Measurements from ENCODE around the gene MAP7. TPM values are rescaled to one million over a fixed set of nuclear protein-coding genes. Genes with fewer than 3 reads are reported as not detected.

MAP7 gene
- total RNA-seq, 4 donors from 2014 or later = 40.6 to 61.3 (median 46.6) TPM

DNA sequence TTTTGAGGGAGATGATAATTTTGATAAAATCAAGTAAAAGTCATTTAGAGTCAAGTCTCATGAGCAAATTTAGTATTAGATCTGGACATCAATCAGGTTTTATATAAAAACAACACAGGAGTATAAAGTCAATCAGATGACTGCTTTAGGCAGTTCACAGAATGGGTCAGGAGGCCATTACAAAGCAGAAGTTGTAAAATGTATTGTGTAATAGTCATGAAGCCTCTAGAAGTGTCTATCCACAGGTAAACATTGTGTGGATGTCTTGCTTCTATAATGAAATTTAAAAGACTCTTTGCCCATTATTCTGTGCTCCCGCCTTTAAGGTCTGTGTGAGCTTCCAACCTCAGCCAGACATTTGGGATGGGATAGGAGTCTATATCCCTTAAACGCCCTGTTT, 28.8 kb downstream of the MAP7 start:
- no peaks in the 10 kb centered on the region for H3K27me3 ChIP-seq
- in situ Hi-C loops (cut with MboI; ENCODE audit: low pct_ligation_motif_present in 1 of 4, low pct_unique_long_range_greater_than_20kb in 1 of 4, low sequenced_read_pairs in 3 of 4) = no loop called here
- no peaks in the 10 kb centered on the region for H3K36me3 ChIP-seq
- peaks cover 0 to 10% (median 2%) of the 10 kb centered on the region in 4 donors for H3K4me1 ChIP-seq
- no peak overlapping the region for H3K4me3 ChIP-seq
- no peak overlapping the region for H3K27ac ChIP-seq
- DNase-seq = no peak
- intact Hi-C loops (cut with DNase I; ENCODE audit: low total_unique reads) = no loop called here
- TF ChIP-seq POLR2AphosphoS5 (IDR thresholded peaks at IDR 0.05) (no peak), POLR2A (IDR thresholded peaks at IDR 0.05) (no peak), EP300 (IDR thresholded peaks at IDR 0.05; ENCODE audit: low read depth) (no peak)
- TF ChIP-seq, protein P1, sequence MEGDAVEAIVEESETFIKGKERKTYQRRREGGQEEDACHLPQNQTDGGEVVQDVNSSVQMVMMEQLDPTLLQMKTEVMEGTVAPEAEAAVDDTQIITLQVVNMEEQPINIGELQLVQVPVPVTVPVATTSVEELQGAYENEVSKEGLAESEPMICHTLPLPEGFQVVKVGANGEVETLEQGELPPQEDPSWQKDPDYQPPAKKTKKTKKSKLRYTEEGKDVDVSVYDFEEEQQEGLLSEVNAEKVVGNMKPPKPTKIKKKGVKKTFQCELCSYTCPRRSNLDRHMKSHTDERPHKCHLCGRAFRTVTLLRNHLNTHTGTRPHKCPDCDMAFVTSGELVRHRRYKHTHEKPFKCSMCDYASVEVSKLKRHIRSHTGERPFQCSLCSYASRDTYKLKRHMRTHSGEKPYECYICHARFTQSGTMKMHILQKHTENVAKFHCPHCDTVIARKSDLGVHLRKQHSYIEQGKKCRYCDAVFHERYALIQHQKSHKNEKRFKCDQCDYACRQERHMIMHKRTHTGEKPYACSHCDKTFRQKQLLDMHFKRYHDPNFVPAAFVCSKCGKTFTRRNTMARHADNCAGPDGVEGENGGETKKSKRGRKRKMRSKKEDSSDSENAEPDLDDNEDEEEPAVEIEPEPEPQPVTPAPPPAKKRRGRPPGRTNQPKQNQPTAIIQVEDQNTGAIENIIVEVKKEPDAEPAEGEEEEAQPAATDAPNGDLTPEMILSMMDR (IDR thresholded peaks at IDR 0.05) = no peak
- H3K9me3 ChIP-seq = no peaks in the 10 kb centered on the region
- 76 to 81% methylated on average over 2 of the region's 2 CpGs for WGBS, 2 donors (ENCODE audit: low coverage in 1 of 2)

DNA sequence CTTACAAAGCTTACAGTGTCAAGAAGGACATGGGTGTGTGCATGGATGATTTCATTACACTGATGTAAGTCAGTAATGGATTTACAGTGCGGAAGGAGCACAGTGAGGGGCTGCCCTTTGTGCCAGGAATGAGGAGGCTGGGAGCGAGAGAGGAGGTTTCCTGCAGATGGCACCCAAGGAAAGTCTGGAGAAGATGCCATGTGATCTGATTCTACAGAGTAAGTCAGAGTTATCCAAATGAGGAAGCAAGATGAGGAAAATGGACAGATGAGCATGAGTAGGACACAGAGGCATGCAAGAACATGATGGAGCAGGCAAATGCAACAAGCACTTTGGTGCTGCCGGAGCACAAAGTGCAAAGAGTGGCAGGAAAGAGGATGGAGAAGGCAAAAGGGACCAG, 29.7 kb downstream of the MAP7 start:
- DNase-seq = no peak
- TF ChIP-seq EP300 (IDR thresholded peaks at IDR 0.05; ENCODE audit: low read depth) = no peak
- TF ChIP-seq, protein P1 (IDR thresholded peaks at IDR 0.05) = no peak
- no peak for TF ChIP-seq POLR2AphosphoS5 (IDR thresholded peaks at IDR 0.05)
- TF ChIP-seq POLR2A (IDR thresholded peaks at IDR 0.05) = no peak
- H3K4me3 ChIP-seq = no peak overlapping the region
- H3K9me3 ChIP-seq = no peaks in the 10 kb centered on the region
- H3K4me1 ChIP-seq = peaks cover 0 to 6% (median 0%) of the 10 kb centered on the region in 4 donors
- in situ Hi-C loops (cut with MboI; ENCODE audit: low pct_ligation_motif_present in 1 of 4, low pct_unique_long_range_greater_than_20kb in 1 of 4, low sequenced_read_pairs in 3 of 4) = no loop called here
- no peaks in the 10 kb centered on the region for H3K27me3 ChIP-seq
- intact Hi-C loops (cut with DNase I; ENCODE audit: low total_unique reads) = no loop called here
- no peak overlapping the region for H3K27ac ChIP-seq
- no peaks in the 10 kb centered on the region for H3K36me3 ChIP-seq
- 75% methylated on average over 2 to 3 of the region's 3 CpGs for WGBS, 2 donors (ENCODE audit: low coverage in 1 of 2)

GRCh38 chr6:136517582-136517981, 32.6 kb downstream of the MAP7 start:
- TF ChIP-seq, protein P1 (IDR thresholded peaks at IDR 0.05) = no peak
- TF ChIP-seq EP300 (IDR thresholded peaks at IDR 0.05; ENCODE audit: low read depth) (no peak), POLR2A (IDR thresholded peaks at IDR 0.05) (no peak), POLR2AphosphoS5 (IDR thresholded peaks at IDR 0.05) (no peak)
- intact Hi-C loops (cut with DNase I; ENCODE audit: low total_unique reads) (no loop called here), in situ Hi-C loops (cut with MboI; ENCODE audit: low pct_ligation_motif_present in 1 of 4, low pct_unique_long_range_greater_than_20kb in 1 of 4, low sequenced_read_pairs in 3 of 4) (no loop called here)
- H3K9me3 ChIP-seq = no peaks in the 10 kb centered on the region
- DNase-seq = no peak
- WGBS, 2 donors (ENCODE audit: low coverage in 1 of 2) = 82 to 86% methylated on average over 3 of the region's 3 CpGs
- no peak overlapping the region for H3K4me3 ChIP-seq
- no peak overlapping the region for H3K27ac ChIP-seq
- no peaks in the 10 kb centered on the region for H3K36me3 ChIP-seq
- no peaks in the 10 kb centered on the region for H3K27me3 ChIP-seq
- peaks cover 0 to 6% (median 0%) of the 10 kb centered on the region in 4 donors for H3K4me1 ChIP-seq

- no peak for DNase-seq
- in situ Hi-C loops (cut with MboI; ENCODE audit: low pct_ligation_motif_present in 1 of 4, low pct_unique_long_range_greater_than_20kb in 1 of 4, low sequenced_read_pairs in 3 of 4) = no loop called here
- no peak for TF ChIP-seq POLR2AphosphoS5 (IDR thresholded peaks at IDR 0.05)
- no peak for TF ChIP-seq EP300 (IDR thresholded peaks at IDR 0.05; ENCODE audit: low read depth)
- TF ChIP-seq, protein P1 (IDR thresholded peaks at IDR 0.05) = no peak
- TF ChIP-seq POLR2A (IDR thresholded peaks at IDR 0.05) = no peak
- no peaks in the 10 kb centered on the region for H3K36me3 ChIP-seq
- intact Hi-C loops (cut with DNase I; ENCODE audit: low total_unique reads) = no loop called here
- H3K4me3 ChIP-seq = no peak overlapping the region
- H3K4me1 ChIP-seq = peaks cover under 1 to 11% (median 3%) of the 10 kb centered on the region in 4 donors
- H3K9me3 ChIP-seq = no peaks in the 10 kb centered on the region
- no peak overlapping the region for H3K27ac ChIP-seq
- no peaks in the 10 kb centered on the region for H3K27me3 ChIP-seq
Observed at GRCh38 chr6:136517002-136517401, 33.2 kb downstream of the MAP7 start.

Data from transverse colon (tissue), 4 donors.